ENCODE measurements around the gene ASAP3.
"Not testable (repeated sequence)": the region's sequence is repeated elsewhere in the genome, so short reads cannot be mapped to it uniquely, and the experiment has no call there.

ASAP3 gene

DNA sequence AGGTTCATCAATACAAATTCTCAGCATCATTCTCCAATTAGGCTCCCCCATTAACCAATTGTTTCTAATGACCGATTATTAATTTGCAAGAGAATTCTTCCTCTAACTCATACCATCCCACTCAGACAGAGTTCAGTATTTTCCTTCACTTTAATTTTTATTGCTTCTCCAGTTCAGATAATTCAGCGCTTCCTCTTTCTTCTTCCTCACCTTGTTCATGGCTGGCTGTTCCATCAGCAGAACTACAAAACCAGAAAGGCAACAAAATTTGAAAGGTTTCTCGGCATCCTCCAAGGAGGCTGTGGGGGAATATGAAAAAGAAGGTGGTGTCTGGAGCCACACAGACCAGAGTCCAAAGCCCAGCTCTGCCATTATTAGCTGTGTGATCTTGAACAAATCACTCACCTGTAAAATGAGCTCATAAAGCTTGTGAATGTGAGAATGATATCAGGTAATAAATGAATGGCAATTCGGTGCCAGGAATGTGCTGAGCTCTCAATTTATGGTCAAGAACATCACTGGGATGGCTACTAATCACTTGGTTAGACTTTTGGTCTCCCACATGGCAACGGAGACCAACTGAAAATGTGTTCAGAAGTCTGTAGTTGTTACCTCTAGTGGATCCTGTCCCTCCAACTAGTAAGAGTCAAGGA lies 102.6 kb downstream of the ASAP3 start:
- no peak for ATAC-seq (ENCODE audit: insufficient read depth, low read depth)
- no peaks in the 10 kb centered on the region for H3K9me3 ChIP-seq (ENCODE audit: insufficient read depth, low read length, severe bottlenecking)
- no peaks in the 10 kb centered on the region for H3K79me2 ChIP-seq (ENCODE audit: insufficient read depth, low read length)
- H3K27ac ChIP-seq (ENCODE audit: low read length): no peak overlapping the region
- 0 out of 2 replicates have a peak, but pooled peaks cover 4% of the 10 kb centered on the region for H3K4me1 ChIP-seq (ENCODE audit: insufficient read depth, low read length)
- no peak overlapping the region for H3K9ac ChIP-seq (ENCODE audit: low read depth, low read length)
- no peak overlapping the region for H2AFZ ChIP-seq (ENCODE audit: low read depth, low read length)
- no peaks in the 10 kb centered on the region for H3K36me3 ChIP-seq (ENCODE audit: insufficient read depth, low read length)
- no peak for DNase-seq
- peaks cover 7% of the 10 kb centered on the region for H3K27me3 ChIP-seq (ENCODE audit: insufficient read depth, low read length, poor library complexity)
- H3K4me3 ChIP-seq (ENCODE audit: low read depth in 1 of 2, low read length in 2 of 2): no peak overlapping the region
- H3K4me2 ChIP-seq (ENCODE audit: insufficient read depth, low read length): no peak overlapping the region
- no peaks in the 10 kb centered on the region for H4K20me1 ChIP-seq (ENCODE audit: insufficient read depth, low read length)
- TF ChIP-seq, protein P1, sequence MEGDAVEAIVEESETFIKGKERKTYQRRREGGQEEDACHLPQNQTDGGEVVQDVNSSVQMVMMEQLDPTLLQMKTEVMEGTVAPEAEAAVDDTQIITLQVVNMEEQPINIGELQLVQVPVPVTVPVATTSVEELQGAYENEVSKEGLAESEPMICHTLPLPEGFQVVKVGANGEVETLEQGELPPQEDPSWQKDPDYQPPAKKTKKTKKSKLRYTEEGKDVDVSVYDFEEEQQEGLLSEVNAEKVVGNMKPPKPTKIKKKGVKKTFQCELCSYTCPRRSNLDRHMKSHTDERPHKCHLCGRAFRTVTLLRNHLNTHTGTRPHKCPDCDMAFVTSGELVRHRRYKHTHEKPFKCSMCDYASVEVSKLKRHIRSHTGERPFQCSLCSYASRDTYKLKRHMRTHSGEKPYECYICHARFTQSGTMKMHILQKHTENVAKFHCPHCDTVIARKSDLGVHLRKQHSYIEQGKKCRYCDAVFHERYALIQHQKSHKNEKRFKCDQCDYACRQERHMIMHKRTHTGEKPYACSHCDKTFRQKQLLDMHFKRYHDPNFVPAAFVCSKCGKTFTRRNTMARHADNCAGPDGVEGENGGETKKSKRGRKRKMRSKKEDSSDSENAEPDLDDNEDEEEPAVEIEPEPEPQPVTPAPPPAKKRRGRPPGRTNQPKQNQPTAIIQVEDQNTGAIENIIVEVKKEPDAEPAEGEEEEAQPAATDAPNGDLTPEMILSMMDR (IDR thresholded peaks at IDR 0.05; ENCODE audit: borderline replicate concordance, extremely low read depth, low read length, poor library complexity, severe bottlenecking): no peak
- no peak for TF ChIP-seq EZH2 (IDR thresholded peaks at IDR 0.05; ENCODE audit: borderline replicate concordance, low read depth, low read length, severe bottlenecking)

DNA sequence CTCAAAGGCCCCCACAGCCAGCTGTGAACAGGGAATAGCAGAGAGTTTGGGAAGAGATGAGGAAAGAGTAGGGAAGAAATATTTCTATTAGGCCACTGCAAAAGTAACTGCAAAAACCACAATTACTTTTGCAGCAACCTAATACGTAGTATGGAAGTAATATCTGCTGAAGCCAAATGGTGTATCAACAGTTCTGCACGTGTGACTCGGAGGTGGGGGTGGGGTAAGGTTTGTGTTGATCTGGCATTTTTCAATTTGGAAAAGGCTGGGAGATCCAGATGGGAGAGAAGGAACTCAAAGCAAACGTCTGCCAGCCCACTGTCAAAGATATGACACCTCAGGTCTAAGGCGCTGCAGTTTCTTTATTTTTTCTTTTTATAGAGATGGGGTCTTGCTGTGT lies 103.3 kb downstream of the ASAP3 start:
- Histone ChIP-seq H2AFZ (ENCODE audit: low read depth, low read length) (no peak overlapping the region), H3K79me2 (ENCODE audit: insufficient read depth, low read length) (no peaks in the 10 kb centered on the region), H4K20me1 (ENCODE audit: insufficient read depth, low read length) (no peaks in the 10 kb centered on the region), H3K4me3 (ENCODE audit: low read depth in 1 of 2, low read length in 2 of 2) (no peak overlapping the region), H3K36me3 (ENCODE audit: insufficient read depth, low read length) (no peaks in the 10 kb centered on the region), H3K9me3 (ENCODE audit: insufficient read depth, low read length, severe bottlenecking) (no peaks in the 10 kb centered on the region), H3K27me3 (ENCODE audit: insufficient read depth, low read length, poor library complexity) (peaks cover 7% of the 10 kb centered on the region), H3K9ac (ENCODE audit: low read depth, low read length) (no peak overlapping the region), H3K4me1 (ENCODE audit: insufficient read depth, low read length) (0 out of 2 replicates have a peak, but pooled peaks cover 4% of the 10 kb centered on the region), H3K4me2 (ENCODE audit: insufficient read depth, low read length) (no peak overlapping the region), H3K27ac (ENCODE audit: low read length) (no peak overlapping the region)
- no peak for DNase-seq
- no peak for ATAC-seq (ENCODE audit: insufficient read depth, low read depth)
- no peak for TF ChIP-seq EZH2 (IDR thresholded peaks at IDR 0.05; ENCODE audit: borderline replicate concordance, low read depth, low read length, severe bottlenecking)
- TF ChIP-seq, protein P1 (IDR thresholded peaks at IDR 0.05; ENCODE audit: borderline replicate concordance, extremely low read depth, low read length, poor library complexity, severe bottlenecking): no peak

DNA sequence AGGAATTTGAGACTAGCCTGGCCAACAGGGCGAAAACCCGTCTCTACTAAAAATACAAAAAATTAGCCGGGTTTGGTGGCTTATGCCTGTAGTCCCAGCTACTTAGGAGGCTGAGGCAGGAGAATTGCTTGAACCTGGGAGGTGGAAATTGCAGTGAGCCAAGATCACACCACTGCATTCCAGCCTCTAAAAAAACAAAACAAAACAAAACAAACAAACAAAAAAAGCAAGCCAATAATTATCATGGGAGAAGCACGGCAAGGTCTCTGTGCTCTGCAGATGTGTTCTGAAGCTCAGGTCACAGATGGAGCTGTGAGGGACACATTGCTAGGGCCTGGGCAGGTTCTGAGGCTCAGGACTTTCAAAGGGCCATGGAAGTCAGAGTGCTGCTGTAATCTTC lies 103.7 kb downstream of the ASAP3 start:
- not testable (repeated sequence) for H4K20me1 ChIP-seq (ENCODE audit: insufficient read depth, low read length); H2AFZ ChIP-seq (ENCODE audit: low read depth, low read length); H3K27me3 ChIP-seq (ENCODE audit: insufficient read depth, low read length, poor library complexity); H3K9ac ChIP-seq (ENCODE audit: low read depth, low read length); H3K27ac ChIP-seq (ENCODE audit: low read length); H3K36me3 ChIP-seq (ENCODE audit: insufficient read depth, low read length); H3K9me3 ChIP-seq (ENCODE audit: insufficient read depth, low read length, severe bottlenecking); H3K4me3 ChIP-seq (ENCODE audit: low read depth in 1 of 2, low read length in 2 of 2); ATAC-seq (ENCODE audit: insufficient read depth, low read depth); DNase-seq; H3K4me1 ChIP-seq (ENCODE audit: insufficient read depth, low read length); H3K79me2 ChIP-seq (ENCODE audit: insufficient read depth, low read length); H3K4me2 ChIP-seq (ENCODE audit: insufficient read depth, low read length)
